ENCODE measurements around the gene BCAS1.

The BCAS1 gene

DNA sequence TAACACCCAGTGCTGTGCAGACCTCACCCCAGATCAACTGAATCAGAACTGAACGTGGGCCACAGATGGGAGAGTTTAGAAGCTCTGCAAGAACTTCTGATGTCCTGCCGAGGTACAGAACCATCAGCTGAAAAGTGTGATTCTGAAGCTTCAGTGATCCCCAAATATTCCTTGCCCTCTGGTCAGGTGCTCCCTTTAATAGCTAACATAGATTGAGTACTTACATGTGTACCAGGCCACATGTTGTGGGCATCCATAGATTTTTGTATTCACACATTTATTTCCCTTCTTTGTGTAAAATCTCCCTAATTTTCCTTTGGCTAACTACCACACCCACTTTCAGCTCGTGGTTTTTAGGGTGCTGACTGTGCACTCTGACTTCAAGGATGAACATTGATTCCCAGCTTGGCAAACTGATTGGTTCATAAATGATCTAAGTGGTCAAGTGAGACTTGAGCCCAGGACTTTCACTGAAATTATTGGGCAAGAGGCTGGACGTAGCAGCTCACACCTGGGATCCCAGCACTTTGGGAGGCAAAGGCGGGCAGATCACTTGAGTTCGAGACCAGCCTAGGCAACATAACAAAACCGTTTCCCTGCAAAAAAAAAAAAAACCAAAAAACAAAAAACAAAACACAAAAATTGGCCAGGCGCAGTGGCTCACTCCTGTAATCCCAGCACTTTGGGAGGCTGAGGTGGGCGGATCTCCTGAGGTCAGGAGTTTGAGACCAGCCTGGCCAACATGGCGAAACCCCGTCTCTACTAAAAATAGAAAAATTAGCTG, 162.2 kb downstream of the BCAS1 start:
- DNase-seq (ENCODE audit: low read depth in 2 of 2): no peak

DNA sequence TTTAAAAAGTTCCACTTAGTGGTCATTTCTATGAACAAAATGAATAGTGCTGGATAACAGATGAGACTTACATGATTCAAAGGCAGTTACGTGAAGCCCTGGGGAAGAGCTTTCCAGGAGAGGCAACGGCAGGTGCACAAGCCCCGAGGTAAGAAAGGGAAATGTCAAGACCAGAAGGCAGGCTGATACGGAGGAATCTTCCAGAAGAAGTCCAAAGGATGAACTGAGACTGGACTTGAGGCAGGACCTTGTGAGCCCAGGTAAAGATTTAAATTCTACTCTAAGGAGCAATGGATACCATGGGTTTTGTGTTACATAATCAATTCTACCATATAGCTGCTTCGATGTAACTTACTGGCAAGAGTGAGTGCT, 164.6 kb downstream of the BCAS1 start:
- no peak for DNase-seq (ENCODE audit: low read depth in 2 of 2)

DNA sequence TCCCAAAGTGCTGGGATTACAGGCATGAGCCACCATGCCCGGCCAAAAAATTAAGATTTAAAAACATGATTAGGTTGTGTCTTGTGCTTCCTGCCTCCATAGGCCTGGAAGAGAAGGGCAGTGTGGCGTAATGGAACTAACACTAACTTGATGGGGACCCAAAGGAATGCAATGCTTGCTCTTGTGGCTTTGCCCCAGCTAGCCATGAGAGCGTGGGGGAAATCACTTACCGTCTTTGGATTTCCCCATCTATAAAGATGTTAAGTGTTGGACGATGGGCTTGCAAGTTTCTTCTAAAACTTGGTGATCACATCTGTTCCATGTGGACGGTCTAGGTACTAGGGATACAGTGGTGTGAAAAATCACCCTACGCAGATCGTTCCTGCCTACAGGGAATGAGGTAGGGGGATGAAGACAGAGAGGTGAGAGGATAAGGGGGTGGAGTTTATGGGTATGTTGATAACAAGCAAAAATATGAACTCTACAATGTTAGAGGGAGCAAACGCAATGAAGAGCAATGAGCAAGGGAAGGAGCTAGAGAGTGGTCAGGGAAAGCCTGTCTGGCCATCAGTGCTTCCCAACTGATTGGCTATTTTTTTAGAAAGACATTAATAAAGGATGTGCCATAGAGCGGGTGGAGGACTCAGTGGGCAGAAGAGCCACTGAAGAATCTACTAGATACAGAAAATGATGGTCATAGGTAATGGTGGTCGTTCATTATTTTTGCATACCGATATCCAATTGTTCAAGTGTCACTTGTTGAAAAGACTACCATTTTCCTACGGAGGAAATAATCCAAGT, 165.2 kb downstream of the BCAS1 start:
- no peak for DNase-seq (ENCODE audit: low read depth in 2 of 2)

DNA sequence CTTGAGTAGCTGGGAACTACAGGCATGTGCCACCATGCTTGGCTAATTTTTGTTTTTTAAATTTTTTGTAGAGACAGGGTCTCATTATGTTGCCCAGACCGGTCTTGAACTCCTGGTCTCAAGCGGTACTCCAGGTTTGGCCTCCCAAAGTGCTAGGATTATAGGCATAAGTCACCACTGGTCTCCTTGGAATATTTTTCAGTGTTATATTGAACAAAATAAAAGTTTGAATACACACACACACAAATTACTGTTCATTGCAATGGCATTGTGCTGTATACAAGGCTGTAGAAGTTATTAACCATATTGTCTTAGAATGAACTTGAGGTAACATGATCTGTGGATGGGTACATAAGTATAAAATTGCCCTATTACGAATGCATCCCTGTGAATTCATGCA, 166.1 kb downstream of the BCAS1 start:
- DNase-seq (ENCODE audit: low read depth in 2 of 2): no peak

GRCh38 chr20:53903652-53903987, 166.8 kb downstream of the BCAS1 start:
- no peak for DNase-seq (ENCODE audit: low read depth in 2 of 2)

DNA sequence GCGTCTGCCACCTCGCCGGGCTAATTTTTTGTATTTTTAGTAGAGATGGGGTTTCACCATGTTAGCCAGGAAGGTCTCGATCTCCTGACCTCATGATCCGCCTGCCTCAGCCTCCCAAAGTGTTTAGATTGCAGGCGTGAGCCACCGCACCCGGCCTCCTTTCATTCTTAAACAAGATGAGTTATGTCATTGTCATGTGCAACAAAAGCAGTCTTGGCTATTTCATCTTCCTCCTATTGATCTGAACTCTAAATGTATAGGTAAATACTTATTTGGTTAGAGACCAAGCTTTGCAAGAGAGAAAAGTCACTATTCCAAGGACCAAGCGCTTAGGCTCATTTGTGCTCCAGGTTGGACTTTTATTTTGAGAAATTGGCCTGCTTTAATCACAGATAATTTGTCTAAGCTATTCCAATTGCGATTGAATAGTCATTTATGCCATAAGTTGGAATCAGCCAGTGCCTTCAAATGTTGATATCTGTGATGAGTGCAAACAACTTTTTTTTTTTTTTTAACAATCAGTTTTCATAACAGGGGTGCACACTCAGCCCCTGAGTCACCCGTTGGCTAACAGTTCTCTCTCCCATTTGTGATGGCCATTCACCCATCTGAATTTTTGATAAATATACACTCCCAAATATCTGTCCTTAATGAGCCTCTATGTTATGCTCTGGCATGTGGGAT, 167.3 kb downstream of the BCAS1 start:
- DNase-seq (ENCODE audit: low read depth in 2 of 2): no peak

- DNase-seq (ENCODE audit: low read depth in 2 of 2): no peak
Measured at GRCh38 chr20:53901497-53902096, 168.8 kb downstream of the BCAS1 start.

GRCh38 chr20:53901064-53901463, 169.3 kb downstream of the BCAS1 start:
- no peak for DNase-seq (ENCODE audit: low read depth in 2 of 2)

DNA sequence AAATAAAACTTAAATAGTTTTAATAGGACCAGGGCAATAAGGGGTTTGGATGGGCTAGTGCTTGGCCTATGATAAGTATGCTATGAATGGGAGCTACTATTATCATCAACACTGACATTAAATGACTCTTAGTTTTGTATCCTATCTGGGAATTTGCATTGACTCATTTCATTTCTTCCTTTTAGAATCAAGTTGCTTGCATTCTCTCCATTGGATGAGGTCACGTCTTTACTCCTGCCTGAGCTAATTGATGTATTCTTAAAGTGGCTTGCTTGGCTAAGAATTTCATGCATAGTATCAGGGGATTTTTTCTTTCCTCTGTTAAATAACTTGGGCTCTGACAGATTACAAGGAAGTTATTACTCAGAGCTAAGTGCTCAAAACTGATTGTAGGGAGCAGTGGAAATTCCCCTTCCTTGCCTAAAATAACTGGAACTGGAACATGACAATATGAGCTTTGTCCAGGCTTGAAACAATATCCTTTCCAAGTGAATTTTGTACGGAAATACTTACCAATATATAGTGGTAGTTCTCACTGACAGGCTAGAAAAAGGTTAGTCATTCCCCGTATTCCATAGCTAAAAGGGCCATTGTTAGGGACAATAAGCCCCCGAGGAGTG, 169.9 kb downstream of the BCAS1 start:
- no peak for DNase-seq (ENCODE audit: low read depth in 2 of 2)

- peak; percentile 43 to 69 for DNase-seq (ENCODE audit: low read depth in 2 of 2)
Measured at GRCh38 chr20:53899351-53900167, 170.8 kb downstream of the BCAS1 start.

- DNase-seq (ENCODE audit: low read depth in 2 of 2): no peak
Measured at GRCh38 chr20:53898556-53898931, 171.8 kb downstream of the BCAS1 start.

DNA sequence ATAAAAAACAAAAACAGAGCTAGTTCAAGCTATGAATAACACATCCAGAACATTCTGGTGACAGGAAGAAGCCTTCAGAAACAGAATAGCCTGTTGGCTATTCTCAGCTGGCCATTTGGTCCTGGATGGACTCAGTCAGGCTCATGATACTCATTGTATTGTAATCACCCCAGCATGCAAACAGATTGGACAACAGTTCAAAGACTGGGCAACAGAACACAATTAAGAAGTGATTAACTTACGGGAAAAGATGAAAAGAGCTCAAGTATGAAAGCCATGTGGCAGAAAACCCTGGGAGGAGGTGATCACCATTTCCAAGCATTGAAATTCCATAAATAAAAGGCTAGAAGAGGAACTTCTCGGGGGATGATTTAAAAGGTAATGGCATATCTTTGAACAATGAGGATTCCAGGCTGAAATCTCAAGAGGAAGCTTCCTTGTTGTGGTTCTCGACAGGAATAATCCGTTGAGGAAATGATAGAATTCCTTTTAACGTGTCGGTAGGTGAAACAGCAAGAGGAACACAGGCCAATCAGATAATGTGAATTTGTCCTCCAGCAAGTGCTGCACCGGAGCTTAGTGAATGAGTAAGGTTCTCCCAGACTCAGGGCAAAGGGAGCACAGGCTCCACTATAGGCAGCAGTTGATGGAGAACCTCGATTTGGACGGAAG, 172.4 kb downstream of the BCAS1 start:
- no peak for DNase-seq (ENCODE audit: low read depth in 2 of 2)

GRCh38 chr20:53896647-53897046, 173.7 kb downstream of the BCAS1 start:
- DNase-seq (ENCODE audit: low read depth in 2 of 2): no peak

GRCh38 chr20:53896041-53896440, 174.4 kb downstream of the BCAS1 start:
- DNase-seq (ENCODE audit: low read depth in 2 of 2): no peak

DNA sequence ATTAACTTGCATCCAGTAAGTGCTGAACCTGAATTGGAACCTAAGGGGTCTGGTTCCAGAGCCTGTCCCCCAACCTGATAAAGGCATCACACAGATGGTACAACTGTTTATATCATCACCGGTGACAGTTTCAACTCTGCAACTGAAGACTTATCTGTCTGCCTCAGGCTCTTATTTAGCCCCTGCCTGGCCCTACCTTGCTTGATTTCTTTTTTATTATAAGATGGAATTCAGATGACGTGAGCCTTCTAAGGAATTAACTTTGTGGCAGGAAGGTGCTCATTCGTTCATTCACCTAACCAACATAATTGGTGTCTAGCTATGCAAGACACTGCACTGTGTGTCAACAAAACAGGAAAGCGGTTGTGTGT, 175.0 kb downstream of the BCAS1 start:
- no peak for DNase-seq (ENCODE audit: low read depth in 2 of 2)

DNA sequence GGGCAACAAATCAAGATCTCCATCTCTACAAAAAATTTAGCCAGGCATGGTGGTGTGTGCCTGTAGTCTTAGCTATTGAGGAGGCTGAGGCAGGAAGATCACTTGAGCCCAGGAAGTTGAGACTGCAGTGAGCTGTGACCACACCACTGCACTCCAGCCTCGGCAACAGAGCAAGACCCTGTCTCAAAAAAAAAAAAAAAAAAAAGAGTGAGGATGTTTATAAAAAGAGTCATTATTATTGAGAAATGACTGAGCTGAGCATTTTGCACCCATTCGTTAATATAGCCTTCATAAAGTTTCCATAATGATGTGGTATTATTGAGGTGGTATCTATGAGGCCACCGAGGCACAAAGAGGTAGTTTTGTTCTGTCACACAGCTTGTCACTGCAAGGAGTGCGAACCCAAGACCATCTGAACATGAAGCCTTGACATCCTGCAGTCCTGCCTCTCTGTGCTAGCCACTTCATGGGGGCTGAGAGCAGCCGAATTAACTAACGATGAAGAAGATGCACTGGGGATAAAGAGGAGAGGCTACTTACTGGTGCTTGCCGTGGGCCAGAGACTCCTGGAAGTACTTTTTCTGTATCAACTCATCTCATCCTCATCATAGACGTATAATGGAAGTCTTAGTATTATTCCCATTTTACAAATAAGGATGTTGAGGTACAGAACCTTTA, 175.5 kb downstream of the BCAS1 start:
- no peak for DNase-seq (ENCODE audit: low read depth in 2 of 2)

Data from stimulated activated CD8-positive, alpha-beta memory T cell treated with anti-CD3 and anti-CD28 coated beads, Interleukin-2, amount 100 ng/mL, for 48 hours (primary cell).